Measurements from ENCODE around the gene ITGB8. TPM values are rescaled to one million over a fixed set of nuclear protein-coding genes. Genes with fewer than 3 reads are reported as not detected.

ITGB8 gene
- total and polyA plus RNA-seq, 4 donors: 0.16 to 2.8 (median 0.51) TPM

DNA sequence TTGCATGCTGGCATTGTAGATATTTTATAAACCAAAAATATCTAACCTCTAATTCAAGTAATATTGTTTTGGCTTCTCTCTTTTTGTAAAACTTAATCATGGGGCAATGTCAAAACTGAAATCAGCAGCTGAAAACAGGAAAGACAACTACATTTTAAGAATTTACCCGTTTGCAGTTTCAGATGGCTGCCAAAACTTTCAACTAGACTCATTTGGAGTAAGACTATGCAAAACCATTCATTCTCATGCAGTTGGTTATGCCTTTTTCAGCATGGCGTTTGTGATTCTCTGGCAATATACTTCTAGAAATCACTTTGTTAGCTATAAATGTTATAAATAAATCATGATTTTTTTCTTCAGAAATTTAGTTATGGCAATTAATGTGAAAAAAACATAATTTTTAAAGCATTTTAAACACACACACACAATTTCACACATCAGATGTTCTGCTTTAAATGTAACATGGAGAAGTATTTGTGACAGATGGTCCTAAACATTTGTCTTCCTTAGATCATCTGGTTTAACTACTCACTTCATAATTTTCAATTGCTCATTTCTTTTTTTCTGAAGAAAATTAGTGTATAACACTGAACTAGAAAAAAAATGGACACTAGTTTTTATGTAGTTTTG is 116.4 kb downstream of the ITGB8 start:
- DNase-seq (ENCODE audit: low spot score): no peak
- Histone ChIP-seq H3K4me3 (ENCODE audit: low read depth in 1 of 3, low read length in 3 of 3) (no peak overlapping the region), H3K9me3 (ENCODE audit: control insufficient read depth in 4 of 4, low read length in 3 of 4) (peaks cover 0 to 6% (median 2%) of the 10 kb centered on the region in 4 donors), H3K27ac (ENCODE audit: low read depth in 1 of 2, low read length in 2 of 2) (no peak overlapping the region), H3K36me3 (ENCODE audit: control insufficient read depth in 4 of 4, insufficient read depth in 3 of 4, low read depth in 1 of 4, low read length in 3 of 4) (no peaks in the 10 kb centered on the region), H3K27me3 (ENCODE audit: control insufficient read depth in 4 of 4, insufficient read depth in 4 of 4, low read length in 3 of 4) (no peaks in the 10 kb centered on the region), H3K9ac (ENCODE audit: low read depth in 1 of 2, low read length in 2 of 2) (no peak overlapping the region), H3K4me1 (ENCODE audit: control insufficient read depth in 4 of 4, insufficient read depth in 4 of 4, low read length in 3 of 4) (no peaks in the 10 kb centered on the region)
- TF ChIP-seq FOXA1 (IDR thresholded peaks at IDR 0.05) (no peak), NR2F2 (IDR thresholded peaks at IDR 0.05) (no peak), JUND (IDR thresholded peaks at IDR 0.05) (no peak)
- 29% methylated on average over 2 of the region's 2 CpGs for WGBS

DNA sequence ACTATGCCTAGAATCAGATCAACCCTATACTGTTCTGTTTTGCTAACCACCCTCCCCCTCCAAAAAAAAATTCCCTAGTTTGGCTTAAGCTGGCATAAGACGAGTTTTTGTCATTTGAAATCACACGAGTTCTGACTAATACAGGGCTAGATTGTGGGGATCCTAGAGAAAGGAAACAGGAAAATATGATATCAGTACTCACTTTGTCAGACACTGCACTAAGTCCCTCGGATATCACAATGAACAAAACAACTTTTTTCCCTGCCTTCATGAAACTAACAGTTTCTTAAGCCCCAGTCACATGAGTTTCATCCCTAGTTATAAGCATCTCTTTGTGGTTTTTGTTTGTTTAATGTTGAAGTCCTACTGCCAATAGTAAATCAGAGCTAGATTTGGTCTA is 118.5 kb downstream of the ITGB8 start:
- no peak for TF ChIP-seq NR2F2 (IDR thresholded peaks at IDR 0.05)
- no peak for TF ChIP-seq RAD21 (IDR thresholded peaks at IDR 0.05)
- no peak for TF ChIP-seq GABPA (IDR thresholded peaks at IDR 0.05 in 1 of 2, conservative IDR thresholded peaks at IDR 0.05 in 1 of 2)
- no peak for TF ChIP-seq FOXA1 (IDR thresholded peaks at IDR 0.05)
- no peak for TF ChIP-seq YY1 (IDR thresholded peaks at IDR 0.05)
- no peak for TF ChIP-seq HNF4G (IDR thresholded peaks at IDR 0.05)
- TF ChIP-seq, protein P1, sequence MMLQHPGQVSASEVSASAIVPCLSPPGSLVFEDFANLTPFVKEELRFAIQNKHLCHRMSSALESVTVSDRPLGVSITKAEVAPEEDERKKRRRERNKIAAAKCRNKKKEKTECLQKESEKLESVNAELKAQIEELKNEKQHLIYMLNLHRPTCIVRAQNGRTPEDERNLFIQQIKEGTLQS (IDR thresholded peaks at IDR 0.05): no peak
- no peak for TF ChIP-seq FOXA2 (IDR thresholded peaks at IDR 0.05)
- TF ChIP-seq, protein P2, sequence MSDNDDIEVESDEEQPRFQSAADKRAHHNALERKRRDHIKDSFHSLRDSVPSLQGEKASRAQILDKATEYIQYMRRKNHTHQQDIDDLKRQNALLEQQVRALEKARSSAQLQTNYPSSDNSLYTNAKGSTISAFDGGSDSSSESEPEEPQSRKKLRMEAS (IDR thresholded peaks at IDR 0.05): no peak
- TF ChIP-seq JUND (IDR thresholded peaks at IDR 0.05): no peak
- no peak for TF ChIP-seq SP1 (IDR thresholded peaks at IDR 0.05)
- TF ChIP-seq TAF1 (conservative IDR thresholded peaks at IDR 0.05): no peak
- TF ChIP-seq, protein P3, sequence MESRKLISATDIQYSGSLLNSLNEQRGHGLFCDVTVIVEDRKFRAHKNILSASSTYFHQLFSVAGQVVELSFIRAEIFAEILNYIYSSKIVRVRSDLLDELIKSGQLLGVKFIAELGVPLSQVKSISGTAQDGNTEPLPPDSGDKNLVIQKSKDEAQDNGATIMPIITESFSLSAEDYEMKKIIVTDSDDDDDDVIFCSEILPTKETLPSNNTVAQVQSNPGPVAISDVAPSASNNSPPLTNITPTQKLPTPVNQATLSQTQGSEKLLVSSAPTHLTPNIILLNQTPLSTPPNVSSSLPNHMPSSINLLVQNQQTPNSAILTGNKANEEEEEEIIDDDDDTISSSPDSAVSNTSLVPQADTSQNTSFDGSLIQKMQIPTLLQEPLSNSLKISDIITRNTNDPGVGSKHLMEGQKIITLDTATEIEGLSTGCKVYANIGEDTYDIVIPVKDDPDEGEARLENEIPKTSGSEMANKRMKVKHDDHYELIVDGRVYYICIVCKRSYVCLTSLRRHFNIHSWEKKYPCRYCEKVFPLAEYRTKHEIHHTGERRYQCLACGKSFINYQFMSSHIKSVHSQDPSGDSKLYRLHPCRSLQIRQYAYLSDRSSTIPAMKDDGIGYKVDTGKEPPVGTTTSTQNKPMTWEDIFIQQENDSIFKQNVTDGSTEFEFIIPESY (IDR thresholded peaks at IDR 0.05): no peak
- TF ChIP-seq, protein P4, sequence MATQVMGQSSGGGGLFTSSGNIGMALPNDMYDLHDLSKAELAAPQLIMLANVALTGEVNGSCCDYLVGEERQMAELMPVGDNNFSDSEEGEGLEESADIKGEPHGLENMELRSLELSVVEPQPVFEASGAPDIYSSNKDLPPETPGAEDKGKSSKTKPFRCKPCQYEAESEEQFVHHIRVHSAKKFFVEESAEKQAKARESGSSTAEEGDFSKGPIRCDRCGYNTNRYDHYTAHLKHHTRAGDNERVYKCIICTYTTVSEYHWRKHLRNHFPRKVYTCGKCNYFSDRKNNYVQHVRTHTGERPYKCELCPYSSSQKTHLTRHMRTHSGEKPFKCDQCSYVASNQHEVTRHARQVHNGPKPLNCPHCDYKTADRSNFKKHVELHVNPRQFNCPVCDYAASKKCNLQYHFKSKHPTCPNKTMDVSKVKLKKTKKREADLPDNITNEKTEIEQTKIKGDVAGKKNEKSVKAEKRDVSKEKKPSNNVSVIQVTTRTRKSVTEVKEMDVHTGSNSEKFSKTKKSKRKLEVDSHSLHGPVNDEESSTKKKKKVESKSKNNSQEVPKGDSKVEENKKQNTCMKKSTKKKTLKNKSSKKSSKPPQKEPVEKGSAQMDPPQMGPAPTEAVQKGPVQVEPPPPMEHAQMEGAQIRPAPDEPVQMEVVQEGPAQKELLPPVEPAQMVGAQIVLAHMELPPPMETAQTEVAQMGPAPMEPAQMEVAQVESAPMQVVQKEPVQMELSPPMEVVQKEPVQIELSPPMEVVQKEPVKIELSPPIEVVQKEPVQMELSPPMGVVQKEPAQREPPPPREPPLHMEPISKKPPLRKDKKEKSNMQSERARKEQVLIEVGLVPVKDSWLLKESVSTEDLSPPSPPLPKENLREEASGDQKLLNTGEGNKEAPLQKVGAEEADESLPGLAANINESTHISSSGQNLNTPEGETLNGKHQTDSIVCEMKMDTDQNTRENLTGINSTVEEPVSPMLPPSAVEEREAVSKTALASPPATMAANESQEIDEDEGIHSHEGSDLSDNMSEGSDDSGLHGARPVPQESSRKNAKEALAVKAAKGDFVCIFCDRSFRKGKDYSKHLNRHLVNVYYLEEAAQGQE (IDR thresholded peaks at IDR 0.05): no peak
- TF ChIP-seq, protein P5, sequence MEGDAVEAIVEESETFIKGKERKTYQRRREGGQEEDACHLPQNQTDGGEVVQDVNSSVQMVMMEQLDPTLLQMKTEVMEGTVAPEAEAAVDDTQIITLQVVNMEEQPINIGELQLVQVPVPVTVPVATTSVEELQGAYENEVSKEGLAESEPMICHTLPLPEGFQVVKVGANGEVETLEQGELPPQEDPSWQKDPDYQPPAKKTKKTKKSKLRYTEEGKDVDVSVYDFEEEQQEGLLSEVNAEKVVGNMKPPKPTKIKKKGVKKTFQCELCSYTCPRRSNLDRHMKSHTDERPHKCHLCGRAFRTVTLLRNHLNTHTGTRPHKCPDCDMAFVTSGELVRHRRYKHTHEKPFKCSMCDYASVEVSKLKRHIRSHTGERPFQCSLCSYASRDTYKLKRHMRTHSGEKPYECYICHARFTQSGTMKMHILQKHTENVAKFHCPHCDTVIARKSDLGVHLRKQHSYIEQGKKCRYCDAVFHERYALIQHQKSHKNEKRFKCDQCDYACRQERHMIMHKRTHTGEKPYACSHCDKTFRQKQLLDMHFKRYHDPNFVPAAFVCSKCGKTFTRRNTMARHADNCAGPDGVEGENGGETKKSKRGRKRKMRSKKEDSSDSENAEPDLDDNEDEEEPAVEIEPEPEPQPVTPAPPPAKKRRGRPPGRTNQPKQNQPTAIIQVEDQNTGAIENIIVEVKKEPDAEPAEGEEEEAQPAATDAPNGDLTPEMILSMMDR (IDR thresholded peaks at IDR 0.05; ENCODE audit: low read depth, low read length, missing input control): no peak
- TF ChIP-seq EGR1 (IDR thresholded peaks at IDR 0.05; ENCODE audit: low read depth in 2 of 2): no peak
- no peak for TF ChIP-seq HNF4A (conservative IDR thresholded peaks at IDR 0.05)
- Histone ChIP-seq H3K36me3 (ENCODE audit: control insufficient read depth in 4 of 4, insufficient read depth in 3 of 4, low read depth in 1 of 4, low read length in 3 of 4) (no peaks in the 10 kb centered on the region), H3K4me3 (ENCODE audit: low read depth in 1 of 3, low read length in 3 of 3) (no peak overlapping the region), H3K27me3 (ENCODE audit: control insufficient read depth in 4 of 4, insufficient read depth in 4 of 4, low read length in 3 of 4) (no peaks in the 10 kb centered on the region), H3K9ac (ENCODE audit: low read depth in 1 of 2, low read length in 2 of 2) (no peak overlapping the region), H3K9me3 (ENCODE audit: control insufficient read depth in 4 of 4, low read length in 3 of 4) (peaks cover 0 to 6% (median 2%) of the 10 kb centered on the region in 4 donors), H3K27ac (ENCODE audit: low read depth in 1 of 2, low read length in 2 of 2) (no peak overlapping the region), H3K4me1 (ENCODE audit: control insufficient read depth in 4 of 4, insufficient read depth in 4 of 4, low read length in 3 of 4) (no peaks in the 10 kb centered on the region)
- no peak for DNase-seq (ENCODE audit: low spot score)
- 43% methylated on average over 3 of the region's 3 CpGs for WGBS
